SHP77 treated with DMSO at 0.1 percent for 48 hours (cell line): ENCODE data around the gene KCND2.
A peak's percentile ranks its signal among the peaks of the same experiment; 100 is the strongest.

Source experiments
- DNase-seq: peaks from one replicate; lab custom pipeline; 2025; lab: John Stamatoyannopoulos, UW

The KCND2 gene

DNA sequence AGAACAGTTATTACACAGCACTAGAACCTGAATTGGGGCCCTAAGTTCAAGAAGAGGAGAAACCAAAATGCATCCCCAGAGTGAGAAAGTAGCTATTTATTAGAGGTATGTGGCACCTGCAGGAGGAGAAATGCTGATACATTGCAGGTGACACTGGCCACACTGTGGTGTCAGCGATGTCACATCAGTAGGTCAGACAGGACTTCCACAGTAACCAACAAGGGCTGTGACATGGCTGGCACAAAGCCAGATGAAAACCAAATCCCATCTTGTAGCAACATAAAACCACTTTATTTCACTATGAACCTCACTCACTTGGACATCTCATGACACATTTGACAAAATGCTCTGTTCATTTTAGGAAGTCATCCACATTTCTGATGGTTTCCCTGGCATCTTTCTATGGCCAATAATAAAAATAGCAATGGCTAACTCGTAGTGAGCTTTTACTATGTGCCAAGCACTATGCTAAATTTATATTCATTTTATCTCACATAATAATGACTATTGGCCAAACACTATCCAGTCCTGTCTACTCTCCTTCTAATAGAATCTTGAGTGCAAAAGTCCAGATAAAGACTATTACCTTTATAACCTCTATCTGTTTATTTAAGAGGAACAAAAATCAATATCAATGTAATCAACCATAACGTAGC lies 430.7 kb downstream of the KCND2 start:
- no peak for DNase-seq

DNA sequence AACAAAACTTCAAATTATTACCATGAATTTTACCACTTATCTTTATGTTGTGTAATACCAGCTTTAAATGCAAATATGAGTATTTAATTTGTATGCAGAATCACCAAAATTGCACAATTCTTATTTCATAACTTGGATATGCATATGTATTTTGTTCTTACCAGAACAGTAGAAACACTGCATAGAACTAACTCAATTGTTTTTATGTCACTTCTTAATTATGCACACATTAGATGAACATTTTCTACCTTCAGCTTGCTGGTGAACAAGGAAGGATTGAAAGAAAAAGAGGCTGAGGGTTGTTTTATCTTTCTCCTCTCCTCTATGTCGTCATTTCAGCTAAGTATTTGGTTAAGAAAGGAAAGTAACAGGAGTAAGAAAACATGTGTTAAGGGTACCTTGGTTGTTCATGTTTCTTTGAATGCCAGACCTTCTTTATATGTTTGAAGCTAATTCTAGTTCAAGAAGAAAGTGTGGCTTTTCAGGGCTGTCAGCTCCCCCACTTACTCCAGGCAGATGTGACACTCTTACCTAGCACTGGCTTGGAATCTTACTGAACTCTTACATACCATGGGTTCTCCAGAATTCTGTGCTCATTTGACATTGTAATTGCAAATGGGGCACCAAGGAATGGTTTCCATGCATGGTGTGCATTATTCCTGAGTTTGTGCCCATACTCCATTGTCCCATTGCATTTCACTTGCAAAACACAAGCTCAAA lies 436.4 kb downstream of the KCND2 start:
- no peak for DNase-seq

DNA sequence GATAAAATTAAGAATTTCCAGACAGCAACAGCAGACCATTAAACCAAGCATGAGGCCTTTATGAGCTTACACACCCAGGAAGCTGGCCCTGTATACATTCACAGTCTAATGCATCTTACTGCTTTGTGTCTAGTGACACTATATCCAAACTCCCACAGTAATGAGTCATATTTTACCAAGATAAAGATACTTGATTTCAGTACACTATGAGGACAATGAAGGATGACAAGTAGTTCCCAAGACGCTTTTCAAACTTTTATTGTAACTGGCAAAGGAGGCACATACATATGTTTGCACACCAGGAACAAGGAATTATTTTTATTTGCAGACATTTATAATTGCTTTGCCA lies 437.0 kb downstream of the KCND2 start:
- DNase-seq, result no peak

DNA sequence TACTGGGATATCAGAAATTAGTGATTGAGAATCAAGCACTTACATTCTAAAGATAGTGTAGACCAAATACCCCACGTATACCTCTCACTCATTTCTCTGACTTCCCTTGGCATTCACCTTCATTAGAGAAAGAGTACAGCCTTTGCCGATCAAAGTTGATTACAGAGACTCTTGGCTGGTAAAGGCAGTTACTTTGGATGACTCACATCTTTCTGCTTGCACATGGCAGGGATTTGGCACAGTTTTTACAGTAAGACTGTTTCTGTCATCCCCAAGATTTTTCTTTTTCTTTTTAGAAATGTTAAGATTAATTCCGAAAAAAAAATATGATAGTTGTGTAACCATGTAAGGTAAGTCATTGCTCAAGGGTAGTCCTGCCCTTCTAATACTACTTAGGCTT lies 442.0 kb downstream of the KCND2 start:
- DNase-seq, result no peak

DNA sequence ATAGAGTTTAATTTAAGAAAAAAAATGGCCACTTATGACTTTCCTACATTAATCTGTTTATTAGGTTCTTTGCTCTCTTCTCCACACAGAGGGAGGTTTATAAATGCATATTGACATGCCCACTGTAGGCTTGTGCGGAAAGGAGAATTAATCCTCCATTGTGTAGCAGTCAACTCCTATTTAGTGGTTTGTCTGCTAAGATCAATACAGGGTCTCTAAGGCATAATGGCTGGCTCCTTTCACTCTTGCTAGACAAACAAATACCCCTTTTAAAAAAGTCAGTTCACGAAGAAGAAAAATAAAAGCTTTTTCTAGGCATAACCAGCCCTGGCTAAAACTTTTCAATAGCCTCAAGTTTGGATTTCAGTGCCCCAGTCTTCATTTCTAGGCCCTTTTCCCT lies 443.3 kb downstream of the KCND2 start:
- DNase-seq, result no peak

DNA sequence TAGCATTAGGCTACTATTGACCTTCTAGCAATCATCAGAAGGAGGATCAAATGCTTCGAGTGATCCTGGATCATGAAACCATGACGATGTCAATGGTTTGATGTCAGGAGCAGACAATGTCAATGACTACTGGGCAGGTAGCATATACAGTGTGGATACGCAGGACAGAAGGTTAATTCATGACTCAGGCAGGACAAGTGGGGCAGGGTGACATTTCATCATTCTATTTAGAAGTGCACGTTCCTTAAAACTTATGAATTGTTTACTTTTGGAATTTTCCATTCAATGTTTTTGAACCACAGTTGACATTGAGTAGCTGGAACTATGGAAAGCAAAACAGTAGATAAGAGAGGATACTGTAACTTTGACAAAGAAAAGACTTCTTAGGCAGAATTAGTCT lies 444.2 kb downstream of the KCND2 start:
- no peak for DNase-seq

DNA sequence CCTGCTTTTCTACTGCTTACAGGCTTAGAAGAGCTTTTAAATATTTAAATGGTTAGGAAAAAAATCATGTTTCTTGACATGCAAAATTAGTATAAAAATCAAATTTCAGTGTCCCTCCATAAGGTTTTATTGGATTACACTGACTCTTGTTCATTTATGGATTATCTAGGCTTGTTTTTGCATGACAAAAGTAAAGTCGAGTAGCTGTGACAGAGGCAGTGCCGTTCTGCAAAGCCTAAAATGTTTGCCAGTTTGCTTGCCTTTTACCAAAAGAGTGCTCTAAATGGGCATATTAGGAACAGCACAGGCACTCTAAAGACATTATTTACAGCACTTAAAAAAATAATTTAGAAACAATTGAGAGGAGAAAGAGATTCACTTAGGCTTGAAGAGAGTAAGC lies 445.4 kb downstream of the KCND2 start:
- no peak for DNase-seq

DNA sequence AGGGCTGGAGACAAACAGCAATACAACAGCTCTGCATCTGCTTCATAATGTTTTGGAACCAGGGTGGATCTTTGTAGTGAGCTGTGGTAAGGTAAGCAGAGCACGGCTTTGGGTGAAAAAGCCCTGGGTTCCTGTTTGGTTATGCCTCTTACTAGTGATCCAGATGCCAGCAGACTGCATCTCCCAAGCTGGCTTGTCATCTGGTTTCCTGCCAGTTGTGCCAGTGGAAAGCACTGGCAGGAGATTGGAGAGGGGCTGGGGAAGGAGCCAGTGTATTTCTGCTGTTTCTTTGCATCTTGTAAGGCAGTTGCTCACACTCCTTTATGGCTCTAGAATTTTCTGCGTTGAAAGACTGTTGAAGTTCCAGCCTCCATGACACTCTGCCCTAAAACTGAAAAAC lies 447.3 kb downstream of the KCND2 start:
- no peak for DNase-seq

DNA sequence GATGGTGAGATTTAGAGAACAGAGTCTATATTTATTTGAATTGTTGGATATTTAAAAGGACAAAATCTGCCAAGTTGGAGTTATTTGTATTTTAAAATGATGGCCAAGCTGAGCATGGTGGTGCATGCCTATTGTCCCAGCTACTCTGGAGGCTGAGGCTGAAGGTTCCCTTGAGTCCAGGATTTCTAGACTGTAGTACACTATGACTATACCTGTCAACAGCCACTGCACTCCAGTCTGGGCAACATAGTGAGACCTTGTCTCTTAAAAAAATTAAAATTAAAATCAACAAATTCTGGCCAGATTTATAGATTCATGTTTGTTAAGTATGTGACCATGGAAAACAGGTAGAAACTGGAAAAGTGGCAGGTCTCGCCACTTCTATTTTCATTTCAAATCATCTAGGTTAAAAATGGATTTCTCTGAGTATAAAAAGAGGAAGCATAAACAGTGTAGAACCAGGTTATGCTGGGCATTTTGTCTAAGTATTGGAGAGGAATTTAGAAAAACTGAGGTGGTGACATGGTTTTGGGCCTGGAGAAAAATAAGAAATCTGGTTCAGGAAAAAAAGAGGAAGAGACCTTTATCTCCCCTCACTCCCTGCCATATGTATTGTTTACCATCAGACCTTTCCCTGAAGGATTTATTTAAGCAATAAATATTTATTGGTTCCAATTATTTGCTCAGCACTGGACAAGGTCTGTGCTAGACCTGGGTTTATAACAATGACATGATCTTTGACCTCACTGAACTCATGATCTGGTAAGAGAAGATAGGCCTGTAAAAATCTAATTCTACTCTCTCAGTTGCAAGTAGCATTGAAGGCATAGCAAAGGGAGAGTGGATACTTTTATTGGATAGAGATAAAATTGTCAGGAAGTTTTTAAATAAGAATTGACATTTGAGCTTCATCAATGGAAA lies 450.8 kb downstream of the KCND2 start:
- no peak for DNase-seq

DNA sequence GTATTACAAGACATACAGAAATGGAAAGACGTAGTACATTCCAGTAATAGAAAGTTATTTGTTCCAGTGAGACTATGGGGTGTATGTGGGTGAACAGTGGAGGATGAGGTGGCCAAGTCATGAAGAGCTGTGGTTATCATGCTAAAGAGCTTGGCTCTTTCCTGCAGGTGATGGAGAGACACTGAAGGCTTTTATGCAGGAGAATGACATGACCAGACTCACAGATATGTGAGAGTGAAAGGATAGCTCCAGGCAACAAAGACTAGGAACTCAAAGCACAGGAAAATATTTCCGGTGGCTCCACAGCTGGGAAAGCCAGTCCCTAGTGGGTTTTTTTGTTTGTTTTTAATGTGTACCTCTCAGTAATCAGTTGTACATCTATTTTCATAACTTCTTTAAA lies 451.5 kb downstream of the KCND2 start:
- no peak for DNase-seq

DNA sequence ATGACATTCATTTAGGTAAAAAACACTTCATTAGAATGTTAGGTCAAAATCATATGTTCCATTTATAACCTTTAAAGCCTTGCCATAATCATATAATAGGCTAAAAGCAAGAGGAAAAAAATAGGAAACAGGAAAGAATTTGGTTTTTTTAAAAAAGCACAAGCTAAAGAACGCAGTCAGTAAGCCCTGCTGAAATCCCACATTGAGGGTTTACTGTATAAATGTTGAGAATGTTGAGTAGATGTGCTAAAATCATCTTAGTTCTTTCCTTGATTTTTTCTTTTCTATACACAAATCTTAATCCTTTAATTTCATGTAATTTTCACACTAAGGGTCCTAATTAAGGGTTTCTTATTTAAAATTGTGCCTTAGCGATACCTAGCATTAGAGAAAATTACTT lies 452.0 kb downstream of the KCND2 start:
- no peak for DNase-seq

DNA sequence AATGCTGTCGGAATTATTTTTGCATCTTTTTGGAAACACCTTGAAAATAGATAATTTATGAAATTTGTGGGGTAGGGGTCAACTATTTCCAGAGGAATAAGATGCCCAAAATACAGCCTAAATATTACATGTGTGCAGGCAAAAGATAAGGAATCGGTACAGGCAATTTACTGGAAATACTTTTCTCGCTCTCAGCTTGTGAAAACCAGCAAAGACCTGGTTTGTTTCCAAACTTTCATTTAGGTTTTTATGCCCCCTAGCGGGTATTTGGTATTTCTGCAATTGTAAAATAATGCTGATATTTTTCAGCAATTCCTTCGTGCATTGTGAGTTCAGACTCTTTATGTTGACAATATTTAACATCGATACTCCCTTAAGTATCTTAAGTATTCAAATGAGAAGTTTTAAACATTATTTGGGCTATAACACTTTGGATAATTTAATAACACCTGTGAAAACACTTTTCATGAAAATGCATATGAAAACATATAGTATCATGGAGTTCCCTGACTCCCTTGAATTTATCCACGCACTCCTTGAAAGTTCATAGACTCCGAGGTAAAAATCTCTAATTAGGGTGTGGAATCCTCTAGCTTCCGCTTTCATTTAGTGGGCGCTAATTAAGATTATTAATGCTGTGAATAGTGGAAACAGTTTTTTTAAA lies 452.5 kb downstream of the KCND2 start:
- DNase-seq, result peak; percentile 74

DNA sequence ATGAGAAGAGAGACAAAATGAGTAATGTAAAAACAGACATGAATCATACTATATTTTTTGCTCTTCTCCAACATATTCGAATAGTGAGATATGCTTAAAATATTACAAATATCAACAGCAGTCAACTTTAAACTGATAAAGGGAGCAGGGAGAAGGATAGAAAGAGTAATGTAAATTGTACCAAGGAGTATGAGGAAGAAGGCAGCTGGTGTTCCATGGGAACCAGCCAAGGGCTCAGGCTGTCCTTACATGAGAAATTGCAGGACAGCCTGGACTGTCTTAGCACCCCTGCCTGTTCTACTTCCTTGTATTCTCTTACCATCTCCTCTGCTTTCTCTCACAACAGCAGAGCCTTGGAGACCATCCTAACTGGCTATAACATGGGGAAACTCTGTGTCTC lies 456.3 kb downstream of the KCND2 start:
- no peak for DNase-seq

DNA sequence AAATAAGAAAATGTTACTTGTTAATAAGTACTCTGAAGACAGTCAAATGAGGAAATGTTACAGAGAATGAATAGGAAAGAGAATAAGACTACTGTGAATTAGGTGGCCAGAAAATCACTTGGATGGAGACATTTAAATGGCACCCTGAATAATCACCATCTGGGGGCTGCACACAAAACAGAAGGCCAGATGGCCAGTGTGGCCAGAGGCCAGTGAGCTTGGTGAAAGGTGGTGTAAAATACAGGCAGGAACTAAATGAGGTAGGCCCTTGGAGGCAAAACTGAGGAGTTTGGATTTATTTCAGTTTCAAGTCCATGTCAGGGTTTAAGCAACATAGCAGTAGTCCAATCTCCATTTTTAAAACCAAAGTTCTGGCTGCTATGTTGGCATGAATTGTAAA lies 458.3 kb downstream of the KCND2 start:
- no peak for DNase-seq

DNA sequence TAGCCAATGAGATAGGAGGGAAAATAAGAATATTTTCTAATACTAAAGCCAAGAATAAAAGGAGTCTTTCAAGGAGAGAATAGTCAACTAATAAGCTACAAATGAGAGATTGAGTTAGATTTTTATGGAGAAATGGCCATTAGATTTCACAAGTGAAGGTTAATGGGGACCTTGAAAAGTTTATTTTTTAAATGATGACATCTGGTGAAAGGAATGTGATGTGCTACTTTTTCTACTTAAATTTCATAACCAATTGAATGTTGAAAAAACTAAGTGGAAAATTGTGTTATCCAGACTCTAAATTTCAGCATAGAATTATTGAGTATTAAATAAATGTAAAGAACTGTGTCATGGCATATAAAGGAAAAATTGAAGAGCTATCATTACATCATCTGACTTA lies 459.3 kb downstream of the KCND2 start:
- DNase-seq, result no peak

DNA sequence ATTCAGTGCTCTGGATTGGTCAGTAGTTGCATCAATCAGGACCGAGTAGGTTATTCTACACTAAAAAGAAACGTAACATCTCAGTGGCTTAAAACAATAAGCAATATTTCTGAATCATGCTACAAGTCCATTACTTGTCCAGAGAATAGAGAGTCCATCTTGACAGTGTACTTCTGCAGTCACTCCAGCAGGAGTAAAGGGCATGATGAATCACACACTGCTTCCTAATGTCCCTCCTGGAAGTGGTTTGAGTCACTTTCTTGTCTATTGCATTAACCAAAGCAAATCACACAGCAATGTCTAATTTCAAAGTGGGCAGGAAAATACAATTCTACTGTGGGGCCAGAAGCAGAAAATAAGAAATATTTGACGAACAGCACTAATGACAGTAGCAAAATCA lies 460.2 kb downstream of the KCND2 start:
- DNase-seq, result no peak

DNA sequence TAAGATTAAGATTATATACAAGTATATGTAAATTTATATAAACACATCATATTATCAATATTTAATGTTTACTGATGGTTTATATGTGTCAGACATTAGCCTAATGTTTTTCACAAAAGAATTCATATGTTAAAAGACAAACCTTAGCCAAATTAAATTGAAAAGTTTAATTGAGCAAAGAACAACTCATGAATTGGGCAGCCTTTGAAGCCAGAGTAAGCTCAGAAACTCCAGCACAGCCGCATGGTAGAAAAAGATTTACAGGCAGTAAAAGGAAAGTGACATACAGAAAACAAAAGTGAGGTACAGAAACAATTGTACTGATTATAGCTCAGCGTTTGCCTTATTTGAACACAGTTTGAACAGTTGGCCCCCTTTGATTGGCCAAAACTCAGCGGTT lies 460.9 kb downstream of the KCND2 start:
- no peak for DNase-seq

DNA sequence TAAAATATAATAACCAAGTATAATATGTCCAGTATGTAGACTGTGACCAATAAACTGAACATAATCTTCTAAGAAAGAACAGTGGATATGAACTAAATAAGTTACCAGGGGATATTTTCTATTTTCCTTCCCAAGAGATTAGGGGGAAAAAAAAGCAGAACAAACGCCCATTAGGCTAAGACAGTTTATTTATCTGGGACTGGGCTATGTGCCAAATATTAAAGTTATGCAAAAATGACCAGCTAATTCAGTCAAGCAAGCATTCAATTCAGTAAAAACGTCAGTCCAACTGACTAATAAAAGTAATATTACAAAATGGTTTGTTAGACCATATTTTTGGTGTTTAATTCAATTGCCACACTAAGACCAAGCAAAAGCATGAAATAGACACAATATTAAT lies 462.8 kb downstream of the KCND2 start:
- DNase-seq, result no peak

DNA sequence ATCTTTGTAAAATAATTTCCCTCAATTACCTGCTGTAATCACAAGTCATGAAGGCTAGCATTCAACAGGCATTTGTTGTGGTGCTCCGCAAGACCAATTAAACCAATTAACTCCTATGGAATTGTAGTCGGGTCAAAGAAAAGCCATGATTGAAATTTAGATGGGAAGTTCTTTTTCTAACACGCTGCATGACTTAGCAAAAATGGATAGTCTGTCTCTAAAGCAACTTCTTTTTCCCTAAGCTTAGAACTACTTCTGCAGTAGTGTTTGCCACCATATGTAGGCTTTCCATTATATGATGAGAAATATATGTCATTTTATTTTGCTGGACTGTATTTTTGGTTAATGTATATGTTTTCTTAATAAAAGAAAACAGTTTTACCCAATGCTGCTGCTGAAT lies 465.8 kb downstream of the KCND2 start:
- DNase-seq, result no peak

DNA sequence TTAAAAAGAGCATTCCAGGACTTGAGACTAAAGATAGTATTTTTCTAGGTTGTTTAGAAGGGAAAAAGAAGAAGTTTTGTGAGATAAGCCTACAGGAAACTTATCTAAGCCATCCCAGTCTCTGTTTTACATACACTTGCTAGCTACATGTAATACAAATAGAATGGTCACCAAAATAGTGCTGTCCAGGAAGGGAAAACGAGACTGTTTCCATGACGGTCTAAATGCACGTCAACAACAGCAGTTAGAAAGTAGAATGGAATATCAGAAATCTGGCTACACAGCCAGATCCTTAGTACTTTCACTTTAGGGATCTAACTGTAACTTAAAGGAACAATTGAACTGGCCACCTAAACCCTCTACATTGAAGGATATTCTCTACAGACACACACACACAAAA lies 467.4 kb downstream of the KCND2 start:
- DNase-seq, result peak; percentile 47

DNA sequence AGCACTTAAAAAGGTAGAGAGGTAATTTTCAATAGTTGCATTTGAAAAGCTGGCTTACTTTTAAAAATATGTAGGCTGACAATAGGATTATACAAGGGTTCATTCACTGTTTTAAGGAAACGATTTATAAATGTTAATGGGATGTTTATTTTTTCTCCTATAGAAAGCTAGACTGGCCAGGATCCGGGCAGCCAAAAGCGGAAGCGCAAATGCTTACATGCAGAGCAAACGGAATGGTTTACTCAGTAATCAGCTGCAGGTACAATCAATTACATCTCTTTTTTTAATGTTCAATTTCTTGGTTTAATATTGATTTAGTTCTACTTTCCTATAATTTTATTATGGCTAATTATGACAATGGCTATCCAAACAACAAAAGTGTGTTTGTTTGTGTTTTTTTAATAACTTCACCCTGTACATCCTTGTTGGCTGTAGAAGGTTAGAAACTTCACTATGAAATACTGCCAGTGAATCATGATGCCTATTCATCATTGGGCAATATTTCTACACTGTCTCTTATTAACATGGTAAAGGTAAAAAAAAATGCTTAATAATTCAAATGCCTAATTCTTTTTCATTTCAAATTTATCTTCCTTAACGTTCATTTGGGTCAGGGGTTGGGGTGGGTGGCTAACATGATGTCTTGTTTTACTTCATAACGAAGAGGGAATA lies 468.5 kb downstream of the KCND2 start:
- DNase-seq, result peak; percentile 93

DNA sequence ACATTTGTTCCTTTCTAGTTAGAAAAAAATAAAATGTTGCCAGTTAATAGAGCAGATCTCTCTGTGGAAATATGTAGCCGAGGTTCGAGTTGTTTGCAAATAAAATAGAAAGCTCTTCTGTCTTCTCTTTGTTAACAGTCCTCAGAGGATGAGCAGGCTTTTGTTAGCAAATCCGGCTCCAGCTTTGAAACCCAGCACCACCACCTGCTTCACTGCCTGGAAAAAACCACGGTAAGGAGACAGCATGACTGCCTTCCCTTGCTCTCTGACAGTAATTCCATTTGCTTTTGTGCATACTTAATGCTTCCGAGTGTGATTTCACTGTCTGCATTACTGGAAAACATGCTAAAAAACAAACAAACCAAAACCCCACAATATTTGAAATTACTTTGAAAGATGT lies 469.4 kb downstream of the KCND2 start:
- peak; percentile 86 for DNase-seq
